Left colon (tissue), 2 donors: ENCODE data around the gene MEGF6. TPM values are rescaled to one million over a fixed set of nuclear protein-coding genes. Genes with fewer than 3 reads are reported as not detected.

Experiments used
- ATAC-seq: fragments of 200-7000 bp; cut with Tn5 transposase; one replicate; pipeline ENCODE4 v1.9.1; 2020; ENCODE audit warnings: mild to moderate bottlenecking, moderate library complexity
- DNase-seq, 2 donors: peaks; one replicate each; pipeline ENCODE4 v3.0.0-alpha.2; 2020
- intact Hi-C, 2 donors: fragments of 100-400 bp; cut with DNase I in 1 of 2; cut with micrococcal nuclease in 1 of 2; formaldehyde crosslinking; loops; one replicate each; pipeline versions ENCODE4 v1.11.2 to v1.14.0; 2022; cut with DNase I, micrococcal nuclease
- total RNA-seq, 2 donors: library from RNA; stranded (reverse); fragmentation: NEBNext Ultra II Directional; extraction: Animal tissue kit (Norgen Biotek cat#: 25700); gene quantifications; one replicate each; pipeline ENCODE4 v1.2.1, GENCODE V29; 2021
- donor health status: DM: no; HTN: no; CAD: no.
- donor health status: DM: yes; HTN: yes; CAD: no.

The MEGF6 gene
- total RNA-seq, 2 donors from 2014 or later = 6.3 to 8.2 TPM

DNA sequence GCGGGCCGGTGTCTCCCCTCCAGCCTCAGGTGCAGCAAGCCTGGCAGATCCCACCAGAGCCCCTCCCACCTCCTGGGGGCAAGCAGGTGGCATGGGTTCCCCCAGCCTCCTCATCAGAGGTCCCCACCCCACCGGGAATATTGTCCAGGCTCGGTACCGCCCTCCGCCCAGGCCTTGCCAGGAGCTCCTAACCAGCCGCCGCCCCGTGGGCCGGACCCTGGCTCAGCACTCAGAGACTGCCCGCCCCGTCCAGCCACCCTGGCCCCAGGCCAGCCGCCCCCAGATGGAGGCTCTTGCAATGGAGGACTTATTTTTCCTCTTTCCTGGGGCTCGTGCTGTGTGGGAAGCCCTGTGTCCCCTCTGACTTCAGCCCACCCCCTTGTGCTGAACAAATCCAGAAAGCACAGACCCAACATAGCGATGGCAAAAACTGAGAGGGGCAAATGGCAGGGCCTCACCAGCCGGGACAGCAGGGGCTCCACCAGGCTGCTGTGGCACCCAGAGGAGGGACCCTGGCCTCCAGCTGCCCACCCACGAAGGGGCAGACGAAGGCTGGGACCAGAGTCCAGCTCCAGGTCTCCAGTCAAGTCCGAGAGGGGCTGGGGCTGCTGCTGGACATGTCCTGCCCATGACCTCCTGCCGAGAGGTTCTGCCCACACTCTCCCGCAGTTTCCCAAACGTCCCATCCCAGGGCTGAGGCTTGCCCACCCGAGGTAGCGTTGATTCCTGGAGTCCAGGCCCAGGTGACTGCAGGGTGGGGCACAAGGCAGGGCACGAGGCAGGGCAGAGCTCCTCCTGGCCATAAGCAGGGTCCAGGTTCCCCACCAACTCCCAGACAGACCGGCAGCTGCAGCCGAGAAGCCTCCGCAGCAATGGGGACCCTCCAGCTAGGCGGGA, 7.5 kb downstream of the MEGF6 start:
- ATAC-seq (no peak), DNase-seq (no peak)
- intact Hi-C loops = no loop called here

DNA sequence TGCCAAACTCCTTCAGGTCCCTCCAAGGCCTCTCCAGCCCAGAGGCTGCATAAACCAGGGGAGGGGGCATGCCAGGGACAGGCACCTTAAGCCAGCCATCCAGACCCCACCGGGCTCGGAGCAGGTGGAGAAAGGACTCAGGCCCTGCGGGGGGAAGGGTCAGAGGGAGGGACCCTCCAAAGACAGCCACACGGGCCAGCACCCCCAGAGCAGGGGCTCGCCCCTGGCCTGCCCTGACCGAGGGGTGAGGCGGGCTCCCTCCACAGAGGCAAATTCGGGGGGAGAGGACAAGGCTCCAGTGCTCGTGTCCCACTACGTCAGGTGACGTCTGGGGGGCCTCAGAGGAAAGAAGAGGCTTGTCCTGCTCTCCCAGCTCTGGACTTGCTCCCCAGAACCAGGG, 8.2 kb downstream of the MEGF6 start:
- intact Hi-C loops = no loop called here
- DNase-seq = no peak
- ATAC-seq = no peak

- ATAC-seq = no peak
- intact Hi-C loops = no loop called here
- DNase-seq = no peak
These were observed 8.9 kb downstream of the MEGF6 start for GRCh38 chr1:3602375-3602774.

GRCh38 chr1:3601743-3602142, 9.6 kb downstream of the MEGF6 start:
- intact Hi-C loops = no loop called here
- ATAC-seq = no peak
- no peak for DNase-seq

DNA sequence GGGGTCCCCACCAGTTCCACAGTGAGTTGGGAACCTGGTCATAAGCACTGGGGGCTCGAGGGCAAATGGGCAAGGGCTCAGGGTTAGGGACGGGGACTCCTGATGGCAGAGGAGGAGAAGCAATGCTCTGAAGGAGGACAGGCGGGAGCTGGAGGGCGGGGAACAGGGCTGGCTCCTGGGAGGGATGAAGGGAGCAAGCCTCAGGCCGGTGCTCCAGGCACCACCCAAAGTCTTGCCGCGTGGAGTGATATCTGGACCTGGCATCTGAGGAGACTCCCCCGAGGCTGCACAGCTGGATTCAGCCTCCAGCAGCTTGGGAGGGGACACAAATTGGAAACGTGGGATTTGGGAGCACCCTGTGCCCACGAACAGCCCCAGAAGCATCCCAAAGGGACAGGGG, 11.0 kb downstream of the MEGF6 start:
- no peak for DNase-seq
- intact Hi-C loops = no loop called here

GRCh38 chr1:3599816-3600215, 11.5 kb downstream of the MEGF6 start:
- DNase-seq (no peak), ATAC-seq (no peak)
- intact Hi-C loops = no loop called here

More for the DNA sequence above, 11.0 kb downstream of the MEGF6 start:
- ATAC-seq = no peak

GRCh38 chr1:3599286-3599811, 12.0 kb downstream of the MEGF6 start:
- no peak for ATAC-seq
- intact Hi-C loops = no loop called here

GRCh38 chr1:3598522-3599285, 12.6 kb downstream of the MEGF6 start:
- intact Hi-C loops = no loop called here
- DNase-seq = no peak

More at GRCh38 chr1:3599286-3599811, 12.0 kb downstream of the MEGF6 start:
- DNase-seq = no peak

DNA sequence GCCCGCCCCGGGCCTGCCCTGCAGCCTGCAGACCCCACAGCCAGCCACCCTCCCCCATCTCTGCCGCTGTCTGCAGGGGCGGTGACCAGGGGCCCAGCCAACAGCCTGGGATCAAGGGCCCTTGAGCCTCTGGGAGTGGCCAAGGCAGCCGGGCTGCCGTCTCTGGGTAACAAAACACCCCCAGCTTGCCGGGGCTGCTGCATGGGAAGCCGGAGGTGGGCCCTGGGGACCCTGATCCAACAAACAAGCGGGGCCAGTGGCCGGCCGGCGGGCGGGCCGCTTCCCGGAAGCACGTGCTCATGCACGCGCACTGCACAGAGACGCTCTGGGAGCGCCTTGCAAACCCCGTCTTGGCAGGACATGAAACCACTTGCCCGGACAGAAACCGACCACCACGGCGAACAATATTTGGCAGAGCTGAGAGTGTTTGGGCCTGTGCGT, 13.2 kb downstream of the MEGF6 start:
- intact Hi-C loops = no loop called here
- DNase-seq (no peak), ATAC-seq (no peak)

More at GRCh38 chr1:3598522-3599285, 12.6 kb downstream of the MEGF6 start:
- ATAC-seq = no peak

GRCh38 chr1:3597599-3597964, 13.7 kb downstream of the MEGF6 start:
- DNase-seq (no peak), ATAC-seq (no peak)
- intact Hi-C loops = no loop called here

- intact Hi-C loops = no loop called here
- DNase-seq (no peak), ATAC-seq (no peak)
These were observed 14.4 kb downstream of the MEGF6 start for GRCh38 chr1:3596663-3597598.

DNA sequence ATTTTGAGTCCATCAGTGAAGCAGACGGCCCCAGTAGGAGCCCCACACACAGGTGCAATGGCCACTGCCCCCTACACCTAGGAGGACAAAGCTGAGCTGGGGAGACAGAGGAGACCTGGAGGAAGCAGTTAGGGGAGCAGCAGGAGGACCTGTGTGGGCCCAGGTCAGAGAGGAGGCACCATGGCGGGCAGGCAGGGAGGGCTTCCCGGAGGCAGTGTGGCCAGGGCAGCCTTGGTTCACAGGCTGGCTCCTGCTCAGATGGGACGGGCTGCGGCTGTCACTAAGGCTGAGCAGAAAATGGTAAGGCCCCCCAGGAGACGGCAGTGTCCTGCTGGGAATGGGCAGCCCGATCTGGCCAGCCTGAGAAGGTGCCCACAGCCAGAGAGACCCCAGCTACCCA, 15.4 kb downstream of the MEGF6 start:
- ATAC-seq = no peak
- intact Hi-C loops = no loop called here

GRCh38 chr1:3594706-3595377, 16.5 kb downstream of the MEGF6 start:
- DNase-seq = no peak
- ATAC-seq = no peak

More for the DNA sequence above, 15.4 kb downstream of the MEGF6 start:
- no peak for DNase-seq

GRCh38 chr1:3593745-3594144, 17.6 kb downstream of the MEGF6 start:
- no peak for DNase-seq
- intact Hi-C loops = no loop called here

More at GRCh38 chr1:3594706-3595377, 16.5 kb downstream of the MEGF6 start:
- intact Hi-C loops = no loop called here

GRCh38 chr1:3593334-3593733, 18.0 kb downstream of the MEGF6 start:
- ATAC-seq = no peak
- intact Hi-C loops = no loop called here
- no peak for DNase-seq

More at GRCh38 chr1:3593745-3594144, 17.6 kb downstream of the MEGF6 start:
- no peak for ATAC-seq

GRCh38 chr1:3590951-3591865, 20.1 kb downstream of the MEGF6 start:
- no peak for DNase-seq
- intact Hi-C loops = no loop called here
- no peak for ATAC-seq

DNA sequence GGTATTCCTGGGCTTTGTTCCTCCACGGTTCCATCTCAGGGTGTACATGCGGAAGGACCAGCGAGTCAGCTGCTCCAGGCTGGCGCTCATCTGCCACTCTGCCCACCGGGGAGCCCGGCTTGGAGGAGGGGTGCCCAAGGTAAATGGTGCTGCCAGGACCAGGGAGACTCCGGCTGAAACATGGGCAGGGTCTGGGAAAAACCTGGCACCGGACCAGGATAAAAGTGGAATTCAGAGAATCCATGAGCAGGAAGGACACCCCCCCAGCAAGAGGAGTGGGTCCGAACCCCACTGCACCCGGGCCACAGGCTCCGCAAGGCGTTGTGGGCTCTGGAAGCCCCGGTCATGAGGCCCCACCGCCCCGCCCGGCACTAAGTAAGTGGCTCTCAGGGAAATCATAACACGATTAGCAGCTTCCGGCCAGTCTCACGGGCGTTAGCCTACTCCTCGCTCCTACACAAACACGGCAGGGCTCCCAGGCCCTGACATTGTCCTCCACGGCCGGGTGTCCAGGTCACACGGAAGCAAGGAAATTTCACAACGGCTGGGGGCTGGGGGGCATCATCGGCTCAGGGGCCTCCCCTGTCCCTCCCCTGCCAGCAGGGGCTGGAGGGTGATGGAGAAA, 21.1 kb downstream of the MEGF6 start:
- intact Hi-C loops = no loop called here
- no peak for ATAC-seq

More for the DNA sequence above, 21.1 kb downstream of the MEGF6 start:
- no peak for DNase-seq
